HL-60 (cell line): ENCODE data around the gene ARHGAP26.

Source experiments
- POLR2AphosphoS5 ChIP-seq: IDR thresholded peaks from 2 replicates; pipeline ENCODE4 v1.6.1; 2012; ENCODE audit warnings: low read depth
- TF ChIP-seq, protein P1 (sequence below): IDR thresholded peaks from one replicate; pipeline ENCODE4 v1.5.1; 2011; ENCODE audit warnings: low read length, control low read depth, inconsistent platforms; ENCODE audit not compliant: insufficient read depth

DNA sequence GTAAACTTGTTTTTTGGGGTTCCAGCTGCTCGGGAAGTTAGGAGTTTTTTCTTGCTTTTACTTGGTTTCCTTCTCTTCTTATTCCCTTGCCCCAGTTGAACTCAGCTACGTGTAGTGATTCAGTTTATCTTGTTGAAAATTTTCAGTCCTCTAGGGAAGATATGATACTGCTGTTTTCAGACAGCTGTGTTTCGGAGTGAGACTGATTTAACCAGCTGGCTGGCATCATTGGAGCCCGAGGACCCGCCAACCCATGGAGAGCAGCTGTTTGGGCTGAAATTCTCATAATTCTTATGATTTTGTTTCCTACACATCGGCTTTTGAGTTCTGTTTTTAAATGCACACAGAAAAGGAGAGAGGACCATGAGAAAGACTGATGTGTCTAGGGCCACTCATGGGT is 361.8 kb downstream of the ARHGAP26 start:
- TF ChIP-seq, protein P1, sequence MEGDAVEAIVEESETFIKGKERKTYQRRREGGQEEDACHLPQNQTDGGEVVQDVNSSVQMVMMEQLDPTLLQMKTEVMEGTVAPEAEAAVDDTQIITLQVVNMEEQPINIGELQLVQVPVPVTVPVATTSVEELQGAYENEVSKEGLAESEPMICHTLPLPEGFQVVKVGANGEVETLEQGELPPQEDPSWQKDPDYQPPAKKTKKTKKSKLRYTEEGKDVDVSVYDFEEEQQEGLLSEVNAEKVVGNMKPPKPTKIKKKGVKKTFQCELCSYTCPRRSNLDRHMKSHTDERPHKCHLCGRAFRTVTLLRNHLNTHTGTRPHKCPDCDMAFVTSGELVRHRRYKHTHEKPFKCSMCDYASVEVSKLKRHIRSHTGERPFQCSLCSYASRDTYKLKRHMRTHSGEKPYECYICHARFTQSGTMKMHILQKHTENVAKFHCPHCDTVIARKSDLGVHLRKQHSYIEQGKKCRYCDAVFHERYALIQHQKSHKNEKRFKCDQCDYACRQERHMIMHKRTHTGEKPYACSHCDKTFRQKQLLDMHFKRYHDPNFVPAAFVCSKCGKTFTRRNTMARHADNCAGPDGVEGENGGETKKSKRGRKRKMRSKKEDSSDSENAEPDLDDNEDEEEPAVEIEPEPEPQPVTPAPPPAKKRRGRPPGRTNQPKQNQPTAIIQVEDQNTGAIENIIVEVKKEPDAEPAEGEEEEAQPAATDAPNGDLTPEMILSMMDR: no peak
- TF ChIP-seq POLR2AphosphoS5: no peak
